Panc1 (cell line): Measurements from ENCODE around the gene NXPH1.

Experiments used
- CTCF ChIP-seq: fragments of 450-650 bp; IDR thresholded peaks from 2 replicates; pipeline ENCODE4 v1.5.1; 2017; ENCODE audit warnings: mild to moderate bottlenecking
- POLR2AphosphoS5 ChIP-seq: IDR thresholded peaks from 2 replicates; pipeline ENCODE4 v1.6.1; 2012; ENCODE audit warnings: mild to moderate bottlenecking, low read depth, low read length, moderate library complexity
- SIN3A ChIP-seq: IDR thresholded peaks from 2 replicates; pipeline ENCODE4 v1.6.1; 2012; ENCODE audit warnings: low read depth, mild to moderate bottlenecking, low read length, moderate library complexity, borderline replicate concordance; ENCODE audit not compliant: insufficient read depth

GRCh38 chr7:8511855-8512254 is 78.4 kb downstream of the NXPH1 start:
- TF ChIP-seq POLR2AphosphoS5, result no peak
- TF ChIP-seq CTCF, result no peak
- TF ChIP-seq SIN3A, result no peak
